IMR-90 (cell line): Measurements from ENCODE around the gene FAS.

Experiments
- BHLHE40 ChIP-seq: fragments of 150-350 bp; IDR thresholded peaks from 2 replicates; pipeline ENCODE4 v1.6.1; 2016; ENCODE audit warnings: mild to moderate bottlenecking, low read depth, low read length
- CEBPB ChIP-seq: IDR thresholded peaks from 2 replicates; pipeline ENCODE4 v1.6.1; 2012; ENCODE audit warnings: low read depth, low read length, improper control_type of control experiment
- CTCF ChIP-seq: conservative IDR thresholded peaks from 2 replicates; pipeline ENCODE4 v1.5.1; 2012; ENCODE audit warnings: mild to moderate bottlenecking, low read depth, low read length, improper control_type of control experiment
- MAZ ChIP-seq: IDR thresholded peaks from 2 replicates; pipeline ENCODE4 v1.6.1; 2012; ENCODE audit warnings: low read depth, mild to moderate bottlenecking, low read length, improper control_type of control experiment, moderate library complexity, borderline replicate concordance
- POLR2A ChIP-seq: IDR thresholded peaks from 2 replicates; pipeline ENCODE4 v1.6.1; 2012; ENCODE audit warnings: mild to moderate bottlenecking, low read depth, low read length
- RAD21 ChIP-seq: IDR thresholded peaks from 2 replicates; pipeline ENCODE4 v1.6.1; 2012; ENCODE audit warnings: low read length, improper control_type of control experiment
- SMC3 ChIP-seq: fragments of 150-350 bp; IDR thresholded peaks from 2 replicates; pipeline ENCODE4 v1.6.1; 2016; ENCODE audit warnings: low read depth, mild to moderate bottlenecking, antibody characterized with exemption, low read length, moderate library complexity
- USF2 ChIP-seq: fragments of 150-350 bp; IDR thresholded peaks from 2 replicates; pipeline ENCODE4 v1.6.1; 2017; ENCODE audit warnings: mild to moderate bottlenecking, antibody characterized with exemption, low read length, low read depth

GRCh38 chr10:89030791-89031190 is 40.2 kb downstream of the FAS start:
- no peak for TF ChIP-seq CEBPB
- TF ChIP-seq POLR2A = no peak
- no peak for TF ChIP-seq CTCF
- TF ChIP-seq SMC3 = no peak
- no peak for TF ChIP-seq BHLHE40
- TF ChIP-seq RAD21 = no peak
- TF ChIP-seq MAZ = no peak
- no peak for TF ChIP-seq USF2
